Left ventricle myocardium inferior (tissue), 1 donor: ENCODE measurements around the gene NOSIP. TPM values are rescaled to one million over a fixed set of nuclear protein-coding genes. Genes with fewer than 3 reads are reported as not detected.

Source experiments
- DNase-seq: peaks from one replicate; pipeline ENCODE4 v3.0.0-alpha.2; 2020
- H3K27ac ChIP-seq: fragments of 200-600 bp; replicated peaks from 2 replicates; pipeline ENCODE4 v1.8.0; 2021
- H3K27me3 ChIP-seq: fragments of 200-600 bp; 2 replicates; pipeline ENCODE4 v1.8.0; 2021; ENCODE audit warnings: low read depth
- H3K36me3 ChIP-seq: fragments of 200-600 bp; 2 replicates; pipeline ENCODE4 v1.8.0; 2021
- H3K4me1 ChIP-seq: fragments of 200-600 bp; 2 replicates; pipeline ENCODE4 v1.8.0; 2021
- H3K4me3 ChIP-seq: fragments of 200-600 bp; 2 replicates; pipeline ENCODE4 v1.8.0; 2021; ENCODE audit warnings: mild to moderate bottlenecking, moderate library complexity
- H3K9me3 ChIP-seq: fragments of 200-600 bp; replicated peaks from 2 replicates; pipeline ENCODE4 v1.8.0; 2021
- CTCF ChIP-seq: fragments of 200-600 bp; IDR thresholded peaks from 2 replicates; pipeline ENCODE4 v1.8.0; 2021; ENCODE audit warnings: antibody characterized with exemption, mild to moderate bottlenecking, borderline replicate concordance
- intact Hi-C: fragments of 100-400 bp; cut with micrococcal nuclease; formaldehyde crosslinking; loops from one replicate; pipeline ENCODE4 v1.11.0; 2022
- total RNA-seq: library from RNA; stranded (reverse); fragmentation: NEBNext Ultra II Directional; extraction: Animal tissue kit (Norgen Biotek cat#: 25700); gene quantifications from one replicate; pipeline ENCODE4 v1.2.1, GENCODE V29; 2021
- donor health status: DM: no; HTN: yes; CAD: no; lungs with severe emphysema.

NOSIP gene
- total RNA-seq, 1 donor from 2014 or later: 47.3 TPM

GRCh38 chr19:49585023-49585422 lies 4.7 kb upstream of the NOSIP start:
- no peak for DNase-seq
- Histone ChIP-seq H3K27me3 (no peaks in the 10 kb centered on the region), H3K36me3 (no peaks in the 10 kb centered on the region), H3K4me3 (no peak overlapping the region), H3K4me1 (peaks cover 11% of the 10 kb centered on the region), H3K27ac (no peak overlapping the region), H3K9me3 (no peaks in the 10 kb centered on the region)
- TF ChIP-seq CTCF: no peak
- intact Hi-C loops: no loop called here

GRCh38 chr19:49583239-49583638 lies 2.9 kb upstream of the NOSIP start:
- intact Hi-C loops: no loop called here
- H3K27ac ChIP-seq: no peak overlapping the region
- DNase-seq: no peak
- no peaks in the 10 kb centered on the region for H3K9me3 ChIP-seq
- H3K4me1 ChIP-seq: peaks cover 29% of the 10 kb centered on the region
- TF ChIP-seq CTCF: no peak
- no peaks in the 10 kb centered on the region for H3K36me3 ChIP-seq
- no peak overlapping the region for H3K4me3 ChIP-seq
- H3K27me3 ChIP-seq: no peaks in the 10 kb centered on the region

GRCh38 chr19:49581007-49581508 lies 702 bp upstream of the NOSIP start, which contains the start of gene PRRG2:
PRRG2 (plus strand) TSS chr19:49581316; CDS start chr19:49583220, 1,904 bp downstream.
- no peak for TF ChIP-seq CTCF
- H3K27me3 ChIP-seq: no peaks in the 10 kb centered on the region
- H3K4me3 ChIP-seq: peak within 1 kb of the TSS; percentile 84
- H3K4me1 ChIP-seq: peaks cover 35% of the 10 kb centered on the region
- peaks cover 6% of the 10 kb centered on the region for H3K36me3 ChIP-seq
- no peaks in the 10 kb centered on the region for H3K9me3 ChIP-seq
- intact Hi-C loops: no loop called here
- peak within 1 kb of the TSS; percentile 87 for H3K27ac ChIP-seq
- DNase-seq: no peak

- Histone ChIP-seq H3K4me1 (peaks cover 35% of the 10 kb centered on the region), H3K27me3 (no peaks in the 10 kb centered on the region), H3K36me3 (peaks cover 17% of the 10 kb centered on the region), H3K27ac (peak overlapping the region; percentile 87), H3K4me3 (peak overlapping the region; percentile 84), H3K9me3 (no peaks in the 10 kb centered on the region)
- TF ChIP-seq CTCF: no peak
- intact Hi-C loops: no loop called here
- DNase-seq: no peak
Observed at GRCh38 chr19:49579947-49580263, 451 bp downstream of the NOSIP start.

GRCh38 chr19:49579193-49579592 lies 1.2 kb downstream of the NOSIP start:
- intact Hi-C loops: no loop called here
- H3K36me3 ChIP-seq: peaks cover 22% of the 10 kb centered on the region
- H3K9me3 ChIP-seq: no peaks in the 10 kb centered on the region
- H3K4me3 ChIP-seq: peak overlapping the region; percentile 84
- H3K27ac ChIP-seq: peak overlapping the region; percentile 87
- peaks cover 35% of the 10 kb centered on the region for H3K4me1 ChIP-seq
- no peak for DNase-seq
- TF ChIP-seq CTCF: no peak
- H3K27me3 ChIP-seq: no peaks in the 10 kb centered on the region
